Activated CD8-positive, alpha-beta memory T cell treated with anti-CD3 and anti-CD28 coated beads, Interleukin-2, amount 10 ng/mL, durations not matched to agents 7 days and 5 days (primary cell): ENCODE measurements around the gene KCNK10. TPM values are rescaled to one million over a fixed set of nuclear protein-coding genes. Genes with fewer than 3 reads are reported as not detected.

Experiments used
- ATAC-seq: fragments of 150-1000 bp; cut with Tn5 transposase; one replicate; pipeline ENCODE4 v1.10.0; 2021; ENCODE audit warnings: moderate library complexity
- CTCF ChIA-PET: fragments of 350-600 bp; sonication (Branson Sonifier 250); formaldehyde crosslinking; loops from one replicate; lab custom pipeline; 2021; ENCODE audit warnings: antibody characterized with exemption; lab: Charles Lee
- DNase-seq: peaks from one replicate; pipeline ENCODE4 v3.0.0-alpha.2; 2020
- H3K27ac Mint-ChIP-seq: one replicate; pipeline ENCODE4 v1.8.0; 2021; ENCODE audit warnings: mild to moderate bottlenecking, mixed read lengths
- H3K27me3 Mint-ChIP-seq: one replicate; pipeline ENCODE4 v1.8.0; 2021; ENCODE audit warnings: mixed read lengths
- H3K36me3 Mint-ChIP-seq: one replicate; pipeline ENCODE4 v1.8.0; 2021; ENCODE audit warnings: mild to moderate bottlenecking, mixed read lengths
- H3K4me1 Mint-ChIP-seq: one replicate; pipeline ENCODE4 v1.8.0; 2021; ENCODE audit warnings: mixed read lengths
- H3K4me3 Mint-ChIP-seq: one replicate; pipeline ENCODE4 v1.8.0; 2021; ENCODE audit warnings: mild to moderate bottlenecking, moderate library complexity, mixed read lengths
- H3K9me3 Mint-ChIP-seq: one replicate; pipeline ENCODE4 v1.8.0; 2022; ENCODE audit warnings: low read depth, mixed read lengths
- total RNA-seq, 2 experiments: library from RNA; stranded (reverse); gene quantifications; one replicate each; pipeline ENCODE4 v1.2.3, GENCODE V29; 2021

Gene KCNK10
- total RNA-seq, 2 experiments from 2014 or later: not detected

- H3K27me3 Mint-ChIP-seq: peaks cover 12% of the 10 kb centered on the region
- H3K4me1 Mint-ChIP-seq: no peaks in the 10 kb centered on the region
- CTCF ChIA-PET: interaction anchor here (0.6 kb wide), 1 partner anchor 1044 kb away, joined by 3 read pairs; no protein-coding TSS in a partner anchor
- no peak for DNase-seq
- H3K27ac Mint-ChIP-seq: no peak overlapping the region
- no peak for ATAC-seq
- no peak overlapping the region for H3K4me3 Mint-ChIP-seq
- no peaks in the 10 kb centered on the region for H3K9me3 Mint-ChIP-seq
- no peaks in the 10 kb centered on the region for H3K36me3 Mint-ChIP-seq
Observed at GRCh38 chr14:88247228-88247627, 75.8 kb downstream of the KCNK10 start.

GRCh38 chr14:88245321-88245720 is 77.7 kb downstream of the KCNK10 start:
- peaks cover 24% of the 10 kb centered on the region for H3K27me3 Mint-ChIP-seq

GRCh38 chr14:88243946-88244345 is 79.1 kb downstream of the KCNK10 start:
- Mint-ChIP-seq H3K9me3 (no peaks in the 10 kb centered on the region), H3K27me3 (peaks cover 26% of the 10 kb centered on the region), H3K4me3 (no peak overlapping the region), H3K4me1 (no peaks in the 10 kb centered on the region), H3K36me3 (no peaks in the 10 kb centered on the region), H3K27ac (no peak overlapping the region)
- CTCF ChIA-PET: no interaction called here
- no peak for ATAC-seq
- no peak for DNase-seq

More at GRCh38 chr14:88245321-88245720, 77.7 kb downstream of the KCNK10 start:
- Mint-ChIP-seq H3K36me3 (no peaks in the 10 kb centered on the region), H3K27ac (no peak overlapping the region), H3K4me1 (no peaks in the 10 kb centered on the region), H3K4me3 (no peak overlapping the region), H3K9me3 (no peaks in the 10 kb centered on the region)
- DNase-seq (no peak), ATAC-seq (no peak)
- CTCF ChIA-PET: no interaction called here

- no peak for ATAC-seq
Observed at GRCh38 chr14:88242446-88242845, 80.6 kb downstream of the KCNK10 start.

GRCh38 chr14:88241810-88242209 is 81.3 kb downstream of the KCNK10 start:
- DNase-seq (no peak), ATAC-seq (no peak)
- Mint-ChIP-seq H3K36me3 (no peaks in the 10 kb centered on the region), H3K27ac (no peak overlapping the region), H3K27me3 (peaks cover 34% of the 10 kb centered on the region), H3K4me1 (no peaks in the 10 kb centered on the region), H3K4me3 (no peak overlapping the region), H3K9me3 (no peaks in the 10 kb centered on the region)
- CTCF ChIA-PET: no interaction called here

More at GRCh38 chr14:88242446-88242845, 80.6 kb downstream of the KCNK10 start:
- H3K27me3 Mint-ChIP-seq: peaks cover 28% of the 10 kb centered on the region
- DNase-seq: no peak
- H3K4me3 Mint-ChIP-seq: no peak overlapping the region
- no peaks in the 10 kb centered on the region for H3K9me3 Mint-ChIP-seq
- no peaks in the 10 kb centered on the region for H3K4me1 Mint-ChIP-seq
- no peak overlapping the region for H3K27ac Mint-ChIP-seq
- CTCF ChIA-PET: no interaction called here
- H3K36me3 Mint-ChIP-seq: no peaks in the 10 kb centered on the region

GRCh38 chr14:88234442-88234841 is 88.6 kb downstream of the KCNK10 start:
- Mint-ChIP-seq H3K9me3 (peaks cover 2% of the 10 kb centered on the region), H3K36me3 (no peaks in the 10 kb centered on the region), H3K27me3 (peaks cover 28% of the 10 kb centered on the region), H3K4me3 (no peak overlapping the region), H3K27ac (no peak overlapping the region), H3K4me1 (no peaks in the 10 kb centered on the region)
- no peak for DNase-seq
- no peak for ATAC-seq
- CTCF ChIA-PET: interaction anchor here (4.6 kb wide), 1 partner anchor 289 kb away, joined by 13 read pairs; no protein-coding TSS in a partner anchor

GRCh38 chr14:88233915-88234314 is 89.2 kb downstream of the KCNK10 start:
- no peak overlapping the region for H3K27ac Mint-ChIP-seq
- ATAC-seq (no peak), DNase-seq (no peak)
- H3K4me3 Mint-ChIP-seq: no peak overlapping the region
- H3K4me1 Mint-ChIP-seq: no peaks in the 10 kb centered on the region
- H3K36me3 Mint-ChIP-seq: no peaks in the 10 kb centered on the region
- H3K27me3 Mint-ChIP-seq: peaks cover 28% of the 10 kb centered on the region
- H3K9me3 Mint-ChIP-seq: peaks cover 2% of the 10 kb centered on the region
- CTCF ChIA-PET: interaction anchor here (4.6 kb wide), 1 partner anchor 288 kb away, joined by 13 read pairs; no protein-coding TSS in a partner anchor

GRCh38 chr14:88232771-88233170 is 90.3 kb downstream of the KCNK10 start:
- CTCF ChIA-PET: interaction anchor here (1.0 to 4.6 kb wide), 2 partner anchors 287 to 427 kb away, joined by 3 to 13 read pairs; no protein-coding TSS in a partner anchor
- ATAC-seq (no peak), DNase-seq (no peak)
- H3K36me3 Mint-ChIP-seq: no peaks in the 10 kb centered on the region
- peaks cover 2% of the 10 kb centered on the region for H3K9me3 Mint-ChIP-seq
- peaks cover 29% of the 10 kb centered on the region for H3K27me3 Mint-ChIP-seq
- H3K4me1 Mint-ChIP-seq: peaks cover 8% of the 10 kb centered on the region
- no peak overlapping the region for H3K4me3 Mint-ChIP-seq
- no peak overlapping the region for H3K27ac Mint-ChIP-seq

GRCh38 chr14:88231603-88232002 is 91.5 kb downstream of the KCNK10 start:
- Mint-ChIP-seq H3K27ac (no peak overlapping the region), H3K4me1 (peaks cover 13% of the 10 kb centered on the region), H3K36me3 (no peaks in the 10 kb centered on the region), H3K4me3 (no peak overlapping the region), H3K9me3 (peaks cover 4% of the 10 kb centered on the region), H3K27me3 (peaks cover 22% of the 10 kb centered on the region)
- DNase-seq (no peak), ATAC-seq (no peak)
- CTCF ChIA-PET: no interaction called here

GRCh38 chr14:88229428-88229827 is 93.6 kb downstream of the KCNK10 start:
- Mint-ChIP-seq H3K36me3 (no peaks in the 10 kb centered on the region), H3K4me1 (peaks cover 13% of the 10 kb centered on the region), H3K4me3 (no peak overlapping the region), H3K9me3 (peaks cover 2% of the 10 kb centered on the region), H3K27me3 (peaks cover 17% of the 10 kb centered on the region), H3K27ac (no peak overlapping the region)
- ATAC-seq (no peak), DNase-seq (no peak)
- CTCF ChIA-PET: interaction anchor here (1.3 kb wide), 1 partner anchor 9 kb away, joined by 3 read pairs; no protein-coding TSS in a partner anchor

- DNase-seq (no peak), ATAC-seq (no peak)
- Mint-ChIP-seq H3K9me3 (peaks cover 2% of the 10 kb centered on the region), H3K36me3 (no peaks in the 10 kb centered on the region), H3K27me3 (peaks cover 14% of the 10 kb centered on the region), H3K4me3 (no peak overlapping the region), H3K4me1 (peaks cover 13% of the 10 kb centered on the region), H3K27ac (no peak overlapping the region)
- CTCF ChIA-PET: no interaction called here
Observed at GRCh38 chr14:88228522-88229236, 94.4 kb downstream of the KCNK10 start.

- H3K4me3 Mint-ChIP-seq: no peak overlapping the region
Observed at GRCh38 chr14:88227693-88228092, 95.4 kb downstream of the KCNK10 start.

GRCh38 chr14:88225721-88226120 is 97.3 kb downstream of the KCNK10 start:
- peaks cover 13% of the 10 kb centered on the region for H3K4me1 Mint-ChIP-seq
- CTCF ChIA-PET: interaction anchor here (0.8 kb wide), 1 partner anchor 9 kb away, joined by 3 read pairs; no protein-coding TSS in a partner anchor
- H3K4me3 Mint-ChIP-seq: no peak overlapping the region
- H3K27ac Mint-ChIP-seq: no peak overlapping the region
- peaks cover 14% of the 10 kb centered on the region for H3K27me3 Mint-ChIP-seq
- peaks cover 12% of the 10 kb centered on the region for H3K9me3 Mint-ChIP-seq
- peaks cover 3% of the 10 kb centered on the region for H3K36me3 Mint-ChIP-seq
- no peak for DNase-seq
- ATAC-seq: no peak

More at GRCh38 chr14:88227693-88228092, 95.4 kb downstream of the KCNK10 start:
- DNase-seq (no peak), ATAC-seq (no peak)
- CTCF ChIA-PET: no interaction called here
- H3K36me3 Mint-ChIP-seq: peaks cover 2% of the 10 kb centered on the region
- H3K27me3 Mint-ChIP-seq: peaks cover 14% of the 10 kb centered on the region
- no peak overlapping the region for H3K27ac Mint-ChIP-seq
- peaks cover 13% of the 10 kb centered on the region for H3K4me1 Mint-ChIP-seq
- peaks cover 8% of the 10 kb centered on the region for H3K9me3 Mint-ChIP-seq
